HCT116 (cell line): ENCODE results near the gene ITGAV. TPM values are rescaled to one million over a fixed set of nuclear protein-coding genes. Genes with fewer than 3 reads are reported as not detected.

Experiments
- ATAC-seq: fragments of 200-7000 bp; cut with Tn5 transposase; 2 replicates; pipeline ENCODE4 v1.9.1; 2020; ENCODE audit warnings: mild to moderate bottlenecking, moderate library complexity
- BruUV-seq: library from RNA; stranded (reverse); fragments of 400-500 nt; replicated peaks from 2 replicates; lab custom pipeline; 2021; lab: Mats Ljungman, UMichigan
- CTCF ChIA-PET: fragments of 300-600 bp; sonication (Branson Sonifier 250); formaldehyde crosslinking; loops from one replicate; lab custom pipeline; 2021; ENCODE audit warnings: antibody characterized with exemption; lab: Charles Lee
- POLR2A ChIA-PET: fragments of 300-600, 350-600 bp; sonication (Branson Sonifier 250); formaldehyde crosslinking; loops from one replicate; lab custom pipeline; 2021; ENCODE audit warnings: antibody characterized with exemption; lab: Charles Lee
- RAD21 ChIA-PET, 2 experiments: fragments of 300-600 bp; sonication (Branson Sonifier 250); formaldehyde crosslinking; loops; one replicate each; lab custom pipeline; 2023; ENCODE audit warnings: low total read pairs in 2 of 2; ENCODE audit not compliant: uncharacterized antibody in 2 of 2, unreplicated experiment in 2 of 2, low non-redundant PET in 1 of 2; lab: Charles Lee
- DNase-seq: peaks from one replicate; pipeline ENCODE4 v3.0.0-alpha.2; 2010; ENCODE audit warnings: low read depth, low spot score
- H2AFZ ChIP-seq: fragments of 200-600 bp; shearing (Covaris generic), sonication (generic); 2 replicates; pipeline ENCODE4 v1.6.1; 2017; ENCODE audit warnings: low read depth, mixed run types, mixed read lengths, antibody characterized with exemption, low read length; ENCODE audit not compliant: poor library complexity, severe bottlenecking
- H3K27ac ChIP-seq: 2 replicates; pipeline ENCODE4 v1.5.1; 2012; ENCODE audit warnings: low read depth, low read length
- H3K27me3 ChIP-seq: fragments of 200-600 bp; sonication (generic); 2 replicates; pipeline ENCODE4 v1.6.1; 2016; ENCODE audit warnings: mixed run types, low read length, mixed read lengths; ENCODE audit not compliant: insufficient read depth
- H3K36me3 ChIP-seq, 2 experiments: fragments of 200-500 bp in 1 of 2; fragments of 200-600 bp in 1 of 2; sonication (Bioruptor generic) in 1 of 2; sonication (generic) in 1 of 2; 2 replicates each; pipeline versions ENCODE4 v1.5.1 to v1.6.1; 2014 to 2016; ENCODE audit warnings: low read length in 2 of 2, inconsistent platforms in 1 of 2, mixed read lengths in 1 of 2, mixed run types in 1 of 2; ENCODE audit not compliant: insufficient read depth in 2 of 2, control insufficient read depth in 1 of 2
- H3K4me1 ChIP-seq, 2 experiments: fragments of 200-600 bp in 1 of 2; sonication (generic) in 1 of 2; 2 replicates each; pipeline versions ENCODE4 v1.5.1 to v1.6.1; 2012 to 2017; ENCODE audit warnings: low read length in 2 of 2, inconsistent platforms in 1 of 2, mild to moderate bottlenecking in 1 of 2, mixed read lengths in 1 of 2, mixed run types in 1 of 2, moderate library complexity in 1 of 2; ENCODE audit not compliant: insufficient read depth in 2 of 2, control insufficient read depth in 1 of 2
- H3K4me2 ChIP-seq: fragments of 200-600 bp; sonication (generic); 2 replicates; pipeline ENCODE4 v1.6.1; 2017; ENCODE audit warnings: mixed run types, low read length, mixed read lengths
- H3K4me3 ChIP-seq, 2 experiments: fragments of 200-600 bp in 1 of 2; sonication (generic) in 1 of 2; replicated peaks in 1 of 2; 2 replicates each; pipeline ENCODE4 v1.5.1; 2011 to 2016; ENCODE audit warnings: low read length in 2 of 2, control low read depth in 1 of 2, low read depth in 1 of 2, mild to moderate bottlenecking in 1 of 2, mixed read lengths in 1 of 2, mixed run types in 1 of 2
- H3K79me2 ChIP-seq: fragments of 200-600 bp; sonication (generic); 2 replicates; pipeline ENCODE4 v1.6.1; 2017; ENCODE audit warnings: mild to moderate bottlenecking, mixed run types, low read length, moderate library complexity, mixed read lengths; ENCODE audit not compliant: insufficient read depth
- H3K9ac ChIP-seq: fragments of 200-600 bp; sonication (generic); 2 replicates; pipeline ENCODE4 v1.6.1; 2016; ENCODE audit warnings: low read length, mixed read lengths
- H3K9me2 ChIP-seq: fragments of 200-600 bp; sonication (generic), shearing (Covaris generic); 2 replicates; pipeline ENCODE4 v1.6.1; 2017; ENCODE audit warnings: mixed run types, mild to moderate bottlenecking, moderate library complexity; ENCODE audit not compliant: insufficient read depth
- H3K9me3 ChIP-seq, 2 experiments: fragments of 200-500 bp in 1 of 2; fragments of 200-600 bp in 1 of 2; sonication (Bioruptor generic) in 1 of 2; sonication (generic) in 1 of 2; 2 replicates each; pipeline ENCODE4 v1.6.1; 2014 to 2017; ENCODE audit warnings: low read length in 2 of 2, mixed read lengths in 2 of 2, inconsistent platforms in 1 of 2, low read depth in 1 of 2, mild to moderate bottlenecking in 1 of 2, mixed run types in 1 of 2, moderate library complexity in 1 of 2; ENCODE audit not compliant: control insufficient read depth in 1 of 2, insufficient read depth in 1 of 2
- H4K20me1 ChIP-seq: fragments of 200-600 bp; sonication (generic), shearing (Covaris generic); 2 replicates; pipeline ENCODE4 v1.6.1; 2017; ENCODE audit warnings: mixed run types, mild to moderate bottlenecking, moderate library complexity; ENCODE audit not compliant: insufficient read depth
- ATF3 ChIP-seq: IDR thresholded peaks from 2 replicates; pipeline ENCODE4 v1.6.1; 2012
- CBX3 ChIP-seq: IDR thresholded peaks from 2 replicates; pipeline ENCODE4 v1.6.1; 2012; ENCODE audit warnings: low read depth
- CEBPB ChIP-seq: IDR thresholded peaks from 2 replicates; pipeline ENCODE4 v1.6.1; 2012; ENCODE audit warnings: low read depth
- CTCF ChIP-seq, 3 experiments: fragments of 200-600 bp in 1 of 3; sonication (generic) in 1 of 3; IDR thresholded peaks in 2 of 3; conservative IDR thresholded peaks in 1 of 3; 2 replicates each; pipeline ENCODE4 v1.5.1; 2012 to 2017; ENCODE audit warnings: low read depth in 2 of 3, low read length in 2 of 3, antibody characterized with exemption in 1 of 3, borderline replicate concordance in 1 of 3, control low read depth in 1 of 3, mild to moderate bottlenecking in 1 of 3, mixed read lengths in 1 of 3, mixed run types in 1 of 3, moderate library complexity in 1 of 3; ENCODE audit not compliant: insufficient read depth in 1 of 3
- EGR1 ChIP-seq: IDR thresholded peaks from 2 replicates; pipeline ENCODE4 v1.6.1; 2012; ENCODE audit warnings: low read depth
- ELF1 ChIP-seq: IDR thresholded peaks from 2 replicates; pipeline ENCODE4 v1.6.1; 2012; ENCODE audit warnings: low read depth, borderline replicate concordance
- EZH2 ChIP-seq: fragments of 200-600 bp; sonication (generic); IDR thresholded peaks from 2 replicates; pipeline ENCODE4 v1.6.1; 2017; ENCODE audit warnings: antibody characterized with exemption, mixed run types
- EZH2phosphoT487 ChIP-seq: fragments of 200-600 bp; IDR thresholded peaks from 2 replicates; pipeline ENCODE4 v1.6.1; 2018; ENCODE audit warnings: antibody characterized with exemption, borderline replicate concordance
- FOSL1 ChIP-seq: IDR thresholded peaks from 2 replicates; pipeline ENCODE4 v1.6.1; 2012; ENCODE audit warnings: low read depth
- JUND ChIP-seq: IDR thresholded peaks from 2 replicates; pipeline ENCODE4 v1.6.1; 2012
- POLR2A ChIP-seq: IDR thresholded peaks from 2 replicates; pipeline ENCODE4 v1.7.0; 2011; ENCODE audit warnings: borderline replicate concordance; ENCODE audit not compliant: insufficient read depth, insufficient read length; ENCODE audit errors: extremely low read depth
- POLR2AphosphoS5 ChIP-seq: IDR thresholded peaks from 2 replicates; pipeline ENCODE4 v1.6.1; 2011; ENCODE audit warnings: mild to moderate bottlenecking, low read depth, low read length, moderate library complexity
- REST ChIP-seq: IDR thresholded peaks from 2 replicates; pipeline ENCODE4 v1.6.1; 2012; ENCODE audit warnings: low read depth
- SIN3A ChIP-seq: IDR thresholded peaks from 2 replicates; pipeline ENCODE4 v1.6.1; 2012; ENCODE audit warnings: low read depth
- SP1 ChIP-seq: IDR thresholded peaks from 2 replicates; pipeline ENCODE4 v1.6.1; 2012; ENCODE audit warnings: low read depth
- SRF ChIP-seq: IDR thresholded peaks from 2 replicates; pipeline ENCODE4 v1.6.1; 2012; ENCODE audit warnings: low read depth
- TCF7L2 ChIP-seq: IDR thresholded peaks from 2 replicates; pipeline ENCODE4 v1.7.0; 2011; ENCODE audit warnings: borderline replicate concordance, inconsistent platforms; ENCODE audit not compliant: insufficient read depth, insufficient read length; ENCODE audit errors: extremely low read depth
- YY1 ChIP-seq: IDR thresholded peaks from 2 replicates; pipeline ENCODE4 v1.6.1; 2011; ENCODE audit warnings: low read length, low read depth, moderate library complexity, mild to moderate bottlenecking; ENCODE audit not compliant: insufficient replicate concordance; ENCODE audit errors: extremely low read depth
- ZBTB33 ChIP-seq: IDR thresholded peaks from 2 replicates; pipeline ENCODE4 v1.6.1; 2011; ENCODE audit warnings: mild to moderate bottlenecking, low read length, moderate library complexity; ENCODE audit not compliant: insufficient replicate concordance; ENCODE audit errors: extremely low read depth
- ZNF274 ChIP-seq: fragments of 200-500 bp; sonication (Bioruptor generic); IDR thresholded peaks from 2 replicates; pipeline ENCODE4 v1.6.1; 2014; ENCODE audit warnings: mild to moderate bottlenecking, low read depth, low read length, inconsistent platforms
- intact Hi-C: fragments of 100-400 bp; cut with micrococcal nuclease; formaldehyde crosslinking; loops from 2 replicates; pipeline ENCODE4 v1.10.0; 2022
- total RNA-seq: library from RNA; stranded (reverse); gene quantifications from one replicate; pipeline ENCODE4 v1.2.1, GENCODE V29; 2021; ENCODE audit not compliant: unreplicated experiment

ITGAV gene
- total RNA-seq, 1 experiment from 2014 or later: 36.3 TPM

GRCh38 chr2:186558512-186559276 is 31.2 kb upstream of the ITGAV start:
- no peaks in the 10 kb centered on the region for H3K36me3 ChIP-seq
- peaks cover 0 to 7% of the 10 kb centered on the region in 2 experiments; a peak in 1 of 4 replicates for H3K4me1 ChIP-seq
- TF ChIP-seq CBX3: no peak
- no peak for TF ChIP-seq EZH2phosphoT487
- no peak for TF ChIP-seq JUND
- no peak for TF ChIP-seq FOSL1
- no peak for TF ChIP-seq EZH2
- no peak for TF ChIP-seq POLR2A
- no peak for TF ChIP-seq ZBTB33
- no peak for TF ChIP-seq SRF
- no peak for TF ChIP-seq TCF7L2
- no peak for TF ChIP-seq SIN3A
- no peak for TF ChIP-seq EGR1
- TF ChIP-seq ZNF274: no peak
- TF ChIP-seq POLR2AphosphoS5: no peak
- TF ChIP-seq ATF3: no peak
- no peak for TF ChIP-seq ELF1
- no peak for TF ChIP-seq SP1
- TF ChIP-seq CEBPB: no peak
- no peak for TF ChIP-seq REST
- no peak for TF ChIP-seq CTCF (IDR thresholded peaks at IDR 0.05 in 2 of 3, conservative IDR thresholded peaks at IDR 0.05 in 1 of 3; ENCODE audit: borderline replicate concordance in 1 of 3, insufficient read depth in 1 of 3, low read depth in 2 of 3, low read length in 2 of 3)
- no peak for TF ChIP-seq YY1
- POLR2A ChIA-PET: no interaction called here
- RAD21 ChIA-PET: no interaction called here
- no peak overlapping the region for H3K4me2 ChIP-seq
- no peak for DNase-seq
- no peak for ATAC-seq
- H3K4me3 ChIP-seq: no peak overlapping the region
- no peaks in the 10 kb centered on the region for H3K9me3 ChIP-seq
- intact Hi-C loops: no loop called here
- no peaks in the 10 kb centered on the region for H3K27me3 ChIP-seq
- CTCF ChIA-PET: no interaction called here
- no TSS peak for BruUV-seq
- no peaks in the 10 kb centered on the region for H3K9me2 ChIP-seq
- no peaks in the 10 kb centered on the region for H3K79me2 ChIP-seq
- H3K9ac ChIP-seq: no peak overlapping the region
- H4K20me1 ChIP-seq: no peaks in the 10 kb centered on the region
- no peak overlapping the region for H2AFZ ChIP-seq
- H3K27ac ChIP-seq: no peak overlapping the region
